WTC11 (cell line): ENCODE measurements around the gene NUP85. TPM values are rescaled to one million over a fixed set of nuclear protein-coding genes. Genes with fewer than 3 reads are reported as not detected.

Source experiments
- ATAC-seq: fragments of 200-7000 bp; cut with Tn5 transposase; 2 replicates; pipeline ENCODE4 v1.10.0; 2021; ENCODE audit warnings: mild to moderate bottlenecking, moderate library complexity
- CTCF ChIA-PET: fragments of 300-600 bp; sonication (Branson Sonifier 250); formaldehyde crosslinking; loops from one replicate; lab custom pipeline; 2021; ENCODE audit warnings: antibody characterized with exemption; lab: Charles Lee
- POLR2A ChIA-PET: fragments of 350-600 bp; sonication (Branson Sonifier 250); formaldehyde crosslinking; loops from one replicate; lab custom pipeline; 2021; ENCODE audit warnings: antibody characterized with exemption; lab: Charles Lee
- DNase-seq: peaks from one replicate; pipeline ENCODE4 v3.0.0; 2021; ENCODE audit warnings: low spot score
- H3K27ac Mint-ChIP-seq: 2 replicates; pipeline ENCODE4 v1.8.0; 2021; ENCODE audit warnings: mixed read lengths
- H3K27me3 Mint-ChIP-seq: 2 replicates; pipeline ENCODE4 v1.8.0; 2021; ENCODE audit warnings: low read depth, mild to moderate bottlenecking, moderate library complexity, mixed read lengths
- H3K36me3 Mint-ChIP-seq: 2 replicates; pipeline ENCODE4 v1.8.0; 2021; ENCODE audit warnings: mixed read lengths
- H3K4me1 Mint-ChIP-seq: 2 replicates; pipeline ENCODE4 v1.8.0; 2022; ENCODE audit warnings: mixed read lengths
- H3K4me3 Mint-ChIP-seq: 2 replicates; pipeline ENCODE4 v1.8.0; 2021; ENCODE audit warnings: mild to moderate bottlenecking, moderate library complexity, mixed read lengths
- H3K9me3 Mint-ChIP-seq: 2 replicates; pipeline ENCODE4 v1.8.0; 2021; ENCODE audit warnings: mixed read lengths
- ELF4 ChIP-seq: sonication (generic); formaldehyde crosslinking; IDR thresholded peaks from 2 replicates; pipeline ENCODE4 v1.8.1; 2022; ENCODE audit warnings: low read depth, mild to moderate bottlenecking, moderate library complexity, missing genetic modification reagents
- EMX1 ChIP-seq: fragments of 250-450 bp; sonication (Bioruptor Pico); IDR thresholded peaks from 2 replicates; pipeline ENCODE4 v1.8.0; 2021; ENCODE audit warnings: mild to moderate bottlenecking
- FOXK1 ChIP-seq: sonication (generic); formaldehyde crosslinking; IDR thresholded peaks from 2 replicates; pipeline ENCODE4 v1.8.0; 2022; ENCODE audit warnings: mild to moderate bottlenecking, moderate library complexity, missing genetic modification reagents
- MYBL2 ChIP-seq: sonication (generic); formaldehyde crosslinking; IDR thresholded peaks from 2 replicates; pipeline ENCODE4 v1.8.1; 2023; ENCODE audit warnings: mild to moderate bottlenecking, moderate library complexity, missing genetic modification reagents
- NFYB ChIP-seq: sonication (generic); formaldehyde crosslinking; conservative IDR thresholded peaks from 2 replicates; pipeline ENCODE4 v1.8.0; 2022; ENCODE audit warnings: low read depth, missing genetic modification reagents
- RORB ChIP-seq: fragments of 250-450 bp; sonication (Bioruptor Pico); IDR thresholded peaks from 2 replicates; pipeline ENCODE4 v1.9.0; 2021; ENCODE audit warnings: mild to moderate bottlenecking
- TCF7 ChIP-seq: sonication (generic); formaldehyde crosslinking; IDR thresholded peaks from 2 replicates; pipeline ENCODE4 v1.8.0; 2022; ENCODE audit warnings: mild to moderate bottlenecking, low read depth, missing genetic modification reagents, moderate library complexity
- TEAD1 ChIP-seq: sonication (generic); formaldehyde crosslinking; IDR thresholded peaks from 2 replicates; pipeline ENCODE4 v1.8.0; 2022; ENCODE audit warnings: mild to moderate bottlenecking, missing genetic modification reagents
- ZBTB21 ChIP-seq: sonication (generic); formaldehyde crosslinking; IDR thresholded peaks from 2 replicates; pipeline ENCODE4 v1.8.1; 2023; ENCODE audit warnings: mild to moderate bottlenecking, missing genetic modification reagents, borderline replicate concordance
- ZNF138 ChIP-seq: sonication (generic); formaldehyde crosslinking; conservative IDR thresholded peaks from 2 replicates; pipeline ENCODE4 v1.8.1; 2022; ENCODE audit warnings: mild to moderate bottlenecking, moderate library complexity, missing genetic modification reagents
- ZNF416 ChIP-seq: fragments of 250-450 bp; sonication (Bioruptor Pico); IDR thresholded peaks from 2 replicates; pipeline ENCODE4 v1.9.0; 2021; ENCODE audit warnings: mild to moderate bottlenecking, inconsistent platforms
- ZNF671 ChIP-seq: fragments of 250-450 bp; sonication (Bioruptor Pico); IDR thresholded peaks from 2 replicates; pipeline ENCODE4 v1.8.0; 2021; ENCODE audit warnings: mild to moderate bottlenecking
- total RNA-seq: library from RNA; stranded (reverse); gene quantifications from 3 replicates; pipeline ENCODE4 v1.2.3, GENCODE V29; 2021
- TF ChIP-seq, protein P1 (sequence below): sonication (generic); formaldehyde crosslinking; IDR thresholded peaks from 2 replicates; pipeline ENCODE4 v1.8.0; 2022; ENCODE audit warnings: missing genetic modification reagents
- TF ChIP-seq, protein P2 (sequence below): sonication (generic); formaldehyde crosslinking; IDR thresholded peaks from 2 replicates; pipeline ENCODE4 v1.8.1; 2023; ENCODE audit warnings: mild to moderate bottlenecking, missing genetic modification reagents
- TF ChIP-seq, protein P3 (sequence below): sonication (generic); formaldehyde crosslinking; IDR thresholded peaks from 2 replicates; pipeline ENCODE4 v1.8.0; 2022; ENCODE audit warnings: mild to moderate bottlenecking, missing genetic modification reagents
- TF ChIP-seq, protein P4 (sequence below): sonication (generic); formaldehyde crosslinking; IDR thresholded peaks from 2 replicates; pipeline ENCODE4 v1.8.1; 2023; ENCODE audit warnings: mild to moderate bottlenecking, missing genetic modification reagents, borderline replicate concordance
- TF ChIP-seq, protein P5 (sequence below): fragments of 250-450 bp; sonication (Bioruptor Pico); IDR thresholded peaks from 2 replicates; pipeline ENCODE4 v1.8.0; 2021; ENCODE audit warnings: mild to moderate bottlenecking
- TF ChIP-seq, protein P6 (sequence below): sonication (generic); formaldehyde crosslinking; IDR thresholded peaks from 2 replicates; pipeline ENCODE4 v1.8.0; 2023; ENCODE audit warnings: missing genetic modification reagents

NUP85 gene
- total RNA-seq, 1 experiment from 2014 or later = 109 TPM

DNA sequence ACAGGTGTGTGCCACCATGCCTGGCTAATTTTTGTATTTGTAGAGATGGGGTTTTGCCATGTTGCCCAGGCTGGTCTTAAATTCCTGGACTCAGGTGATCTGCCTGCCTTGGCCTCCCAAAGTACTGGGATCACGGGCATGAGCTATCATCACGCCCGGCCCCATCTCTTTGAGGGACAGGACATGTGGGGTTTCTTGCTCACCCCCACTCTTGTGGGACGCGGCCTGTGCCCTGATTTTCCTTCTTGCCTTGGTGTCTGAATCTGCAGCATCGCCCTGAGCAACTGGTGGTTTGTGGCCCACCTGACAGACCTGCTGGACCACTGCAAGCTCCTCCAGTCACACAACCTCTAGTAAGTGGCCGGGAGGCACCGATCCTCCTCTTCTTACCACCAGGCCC is 25.6 kb downstream of the NUP85 start (continued):
- TF ChIP-seq, protein P1, sequence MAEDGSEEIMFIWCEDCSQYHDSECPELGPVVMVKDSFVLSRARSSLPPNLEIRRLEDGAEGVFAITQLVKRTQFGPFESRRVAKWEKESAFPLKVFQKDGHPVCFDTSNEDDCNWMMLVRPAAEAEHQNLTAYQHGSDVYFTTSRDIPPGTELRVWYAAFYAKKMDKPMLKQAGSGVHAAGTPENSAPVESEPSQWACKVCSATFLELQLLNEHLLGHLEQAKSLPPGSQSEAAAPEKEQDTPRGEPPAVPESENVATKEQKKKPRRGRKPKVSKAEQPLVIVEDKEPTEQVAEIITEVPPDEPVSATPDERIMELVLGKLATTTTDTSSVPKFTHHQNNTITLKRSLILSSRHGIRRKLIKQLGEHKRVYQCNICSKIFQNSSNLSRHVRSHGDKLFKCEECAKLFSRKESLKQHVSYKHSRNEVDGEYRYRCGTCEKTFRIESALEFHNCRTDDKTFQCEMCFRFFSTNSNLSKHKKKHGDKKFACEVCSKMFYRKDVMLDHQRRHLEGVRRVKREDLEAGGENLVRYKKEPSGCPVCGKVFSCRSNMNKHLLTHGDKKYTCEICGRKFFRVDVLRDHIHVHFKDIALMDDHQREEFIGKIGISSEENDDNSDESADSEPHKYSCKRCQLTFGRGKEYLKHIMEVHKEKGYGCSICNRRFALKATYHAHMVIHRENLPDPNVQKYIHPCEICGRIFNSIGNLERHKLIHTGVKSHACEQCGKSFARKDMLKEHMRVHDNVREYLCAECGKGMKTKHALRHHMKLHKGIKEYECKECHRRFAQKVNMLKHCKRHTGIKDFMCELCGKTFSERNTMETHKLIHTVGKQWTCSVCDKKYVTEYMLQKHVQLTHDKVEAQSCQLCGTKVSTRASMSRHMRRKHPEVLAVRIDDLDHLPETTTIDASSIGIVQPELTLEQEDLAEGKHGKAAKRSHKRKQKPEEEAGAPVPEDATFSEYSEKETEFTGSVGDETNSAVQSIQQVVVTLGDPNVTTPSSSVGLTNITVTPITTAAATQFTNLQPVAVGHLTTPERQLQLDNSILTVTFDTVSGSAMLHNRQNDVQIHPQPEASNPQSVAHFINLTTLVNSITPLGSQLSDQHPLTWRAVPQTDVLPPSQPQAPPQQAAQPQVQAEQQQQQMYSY (CRISPR knock-in tag) = no peak
- TF ChIP-seq, protein P2, sequence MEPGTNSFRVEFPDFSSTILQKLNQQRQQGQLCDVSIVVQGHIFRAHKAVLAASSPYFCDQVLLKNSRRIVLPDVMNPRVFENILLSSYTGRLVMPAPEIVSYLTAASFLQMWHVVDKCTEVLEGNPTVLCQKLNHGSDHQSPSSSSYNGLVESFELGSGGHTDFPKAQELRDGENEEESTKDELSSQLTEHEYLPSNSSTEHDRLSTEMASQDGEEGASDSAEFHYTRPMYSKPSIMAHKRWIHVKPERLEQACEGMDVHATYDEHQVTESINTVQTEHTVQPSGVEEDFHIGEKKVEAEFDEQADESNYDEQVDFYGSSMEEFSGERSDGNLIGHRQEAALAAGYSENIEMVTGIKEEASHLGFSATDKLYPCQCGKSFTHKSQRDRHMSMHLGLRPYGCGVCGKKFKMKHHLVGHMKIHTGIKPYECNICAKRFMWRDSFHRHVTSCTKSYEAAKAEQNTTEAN = no peak
- TF ChIP-seq ZBTB21 (CRISPR knock-in tag) = no peak
- no peak for TF ChIP-seq TEAD1 (CRISPR knock-in tag)
- no peak for TF ChIP-seq TCF7
- TF ChIP-seq, protein P3, sequence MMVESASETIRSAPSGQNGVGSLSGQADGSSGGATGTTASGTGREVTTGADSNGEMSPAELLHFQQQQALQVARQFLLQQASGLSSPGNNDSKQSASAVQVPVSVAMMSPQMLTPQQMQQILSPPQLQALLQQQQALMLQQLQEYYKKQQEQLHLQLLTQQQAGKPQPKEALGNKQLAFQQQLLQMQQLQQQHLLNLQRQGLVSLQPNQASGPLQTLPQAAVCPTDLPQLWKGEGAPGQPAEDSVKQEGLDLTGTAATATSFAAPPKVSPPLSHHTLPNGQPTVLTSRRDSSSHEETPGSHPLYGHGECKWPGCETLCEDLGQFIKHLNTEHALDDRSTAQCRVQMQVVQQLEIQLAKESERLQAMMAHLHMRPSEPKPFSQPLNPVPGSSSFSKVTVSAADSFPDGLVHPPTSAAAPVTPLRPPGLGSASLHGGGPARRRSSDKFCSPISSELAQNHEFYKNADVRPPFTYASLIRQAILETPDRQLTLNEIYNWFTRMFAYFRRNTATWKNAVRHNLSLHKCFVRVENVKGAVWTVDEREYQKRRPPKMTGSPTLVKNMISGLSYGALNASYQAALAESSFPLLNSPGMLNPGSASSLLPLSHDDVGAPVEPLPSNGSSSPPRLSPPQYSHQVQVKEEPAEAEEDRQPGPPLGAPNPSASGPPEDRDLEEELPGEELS (CRISPR knock-in tag) = no peak
- TF ChIP-seq ZNF138 (CRISPR knock-in tag) = no peak
- TF ChIP-seq, all 79 proteins: peak for 0

DNA sequence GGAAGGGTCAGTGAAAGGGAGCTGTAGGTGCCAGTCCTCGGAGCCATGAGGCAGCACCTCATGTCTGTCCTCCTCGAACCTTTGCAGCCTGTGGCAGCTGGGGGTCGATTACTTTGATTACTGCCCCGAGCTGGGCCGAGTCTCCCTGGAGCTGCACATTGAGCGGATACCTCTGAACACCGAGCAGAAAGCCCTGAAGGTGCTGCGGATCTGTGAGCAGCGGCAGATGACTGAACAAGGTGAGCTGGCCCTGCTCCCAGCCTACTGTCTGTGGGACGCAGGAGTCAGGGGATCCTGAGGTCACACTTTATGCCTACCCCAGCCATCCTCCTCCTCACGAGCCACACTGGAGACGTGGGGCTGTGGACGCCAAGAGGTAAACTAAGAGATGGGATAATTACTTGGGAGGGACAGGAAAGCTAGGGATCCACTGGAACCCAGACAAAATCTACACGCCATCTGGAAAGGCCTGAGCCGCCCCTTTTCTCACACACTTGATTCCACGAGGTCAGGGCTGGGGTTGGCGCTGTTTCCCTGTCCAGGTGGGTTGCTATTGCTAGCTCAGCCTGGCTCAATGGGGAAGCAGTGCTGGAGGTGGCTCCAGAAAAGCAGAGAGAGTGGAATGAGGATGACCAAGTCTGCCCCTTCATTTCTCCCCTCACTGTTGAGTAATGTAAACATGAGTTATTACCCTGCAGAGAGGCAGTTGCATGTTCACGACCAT is 26.4 kb downstream of the NUP85 start:
- Mint-ChIP-seq H3K4me1 (no peaks in the 10 kb centered on the region), H3K27ac (no peak overlapping the region), H3K9me3 (no peaks in the 10 kb centered on the region), H3K36me3 (peaks cover 70% of the 10 kb centered on the region), H3K4me3 (no peak overlapping the region), H3K27me3 (no peaks in the 10 kb centered on the region)
- POLR2A ChIA-PET = interaction anchor here (0.6 kb wide), 1 partner anchor 41 kb away, joined by 6 read pairs; no protein-coding TSS in a partner anchor
- ATAC-seq (no peak), DNase-seq (no peak)
- TF ChIP-seq NFYB (CRISPR knock-in tag) (no peak), ELF4 (CRISPR knock-in tag) (no peak), FOXK1 (no peak)
- CTCF ChIA-PET = interaction anchor here (2.0 to 6.4 kb wide), 2 partner anchors 8 to 101 kb away, joined by 4 to 62 read pairs; partner anchors contain the start of gene NT5C

DNA sequence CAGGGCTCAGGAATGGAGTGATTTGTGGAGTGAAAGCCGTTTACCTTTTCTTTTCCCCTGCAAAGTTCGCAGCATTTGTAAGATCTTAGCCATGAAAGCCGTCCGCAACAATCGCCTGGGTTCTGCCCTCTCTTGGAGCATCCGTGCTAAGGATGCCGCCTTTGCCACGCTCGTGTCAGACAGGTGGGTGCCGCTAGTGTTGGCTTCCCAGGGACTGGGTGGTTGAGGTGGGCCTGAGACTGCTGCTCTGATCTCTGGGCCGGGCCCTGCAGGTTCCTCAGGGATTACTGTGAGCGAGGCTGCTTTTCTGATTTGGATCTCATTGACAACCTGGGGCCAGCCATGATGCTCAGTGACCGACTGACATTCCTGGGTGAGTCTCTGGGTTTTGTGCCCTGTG is 27.3 kb downstream of the NUP85 start:
- ATAC-seq (no peak), DNase-seq (no peak)
- Mint-ChIP-seq H3K4me1 (no peaks in the 10 kb centered on the region), H3K4me3 (no peak overlapping the region), H3K36me3 (peaks cover 70% of the 10 kb centered on the region), H3K27ac (no peak overlapping the region), H3K9me3 (no peaks in the 10 kb centered on the region), H3K27me3 (no peaks in the 10 kb centered on the region)
- ChIA-PET POLR2A (no interaction called here), CTCF (interaction anchor here (6.4 kb wide), 1 partner anchor 7 kb away, joined by 62 read pairs; no protein-coding TSS in a partner anchor)
- TF ChIP-seq ZNF416 (no peak), ZNF671 (CRISPR knock-in tag) (no peak), EMX1 (CRISPR knock-in tag) (no peak), RORB (no peak), MYBL2 (CRISPR knock-in tag) (no peak)
- TF ChIP-seq, protein P2 = no peak
- TF ChIP-seq, protein P4, sequence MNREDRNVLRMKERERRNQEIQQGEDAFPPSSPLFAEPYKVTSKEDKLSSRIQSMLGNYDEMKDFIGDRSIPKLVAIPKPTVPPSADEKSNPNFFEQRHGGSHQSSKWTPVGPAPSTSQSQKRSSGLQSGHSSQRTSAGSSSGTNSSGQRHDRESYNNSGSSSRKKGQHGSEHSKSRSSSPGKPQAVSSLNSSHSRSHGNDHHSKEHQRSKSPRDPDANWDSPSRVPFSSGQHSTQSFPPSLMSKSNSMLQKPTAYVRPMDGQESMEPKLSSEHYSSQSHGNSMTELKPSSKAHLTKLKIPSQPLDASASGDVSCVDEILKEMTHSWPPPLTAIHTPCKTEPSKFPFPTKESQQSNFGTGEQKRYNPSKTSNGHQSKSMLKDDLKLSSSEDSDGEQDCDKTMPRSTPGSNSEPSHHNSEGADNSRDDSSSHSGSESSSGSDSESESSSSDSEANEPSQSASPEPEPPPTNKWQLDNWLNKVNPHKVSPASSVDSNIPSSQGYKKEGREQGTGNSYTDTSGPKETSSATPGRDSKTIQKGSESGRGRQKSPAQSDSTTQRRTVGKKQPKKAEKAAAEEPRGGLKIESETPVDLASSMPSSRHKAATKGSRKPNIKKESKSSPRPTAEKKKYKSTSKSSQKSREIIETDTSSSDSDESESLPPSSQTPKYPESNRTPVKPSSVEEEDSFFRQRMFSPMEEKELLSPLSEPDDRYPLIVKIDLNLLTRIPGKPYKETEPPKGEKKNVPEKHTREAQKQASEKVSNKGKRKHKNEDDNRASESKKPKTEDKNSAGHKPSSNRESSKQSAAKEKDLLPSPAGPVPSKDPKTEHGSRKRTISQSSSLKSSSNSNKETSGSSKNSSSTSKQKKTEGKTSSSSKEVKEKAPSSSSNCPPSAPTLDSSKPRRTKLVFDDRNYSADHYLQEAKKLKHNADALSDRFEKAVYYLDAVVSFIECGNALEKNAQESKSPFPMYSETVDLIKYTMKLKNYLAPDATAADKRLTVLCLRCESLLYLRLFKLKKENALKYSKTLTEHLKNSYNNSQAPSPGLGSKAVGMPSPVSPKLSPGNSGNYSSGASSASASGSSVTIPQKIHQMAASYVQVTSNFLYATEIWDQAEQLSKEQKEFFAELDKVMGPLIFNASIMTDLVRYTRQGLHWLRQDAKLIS = no peak
- TF ChIP-seq, protein P5, sequence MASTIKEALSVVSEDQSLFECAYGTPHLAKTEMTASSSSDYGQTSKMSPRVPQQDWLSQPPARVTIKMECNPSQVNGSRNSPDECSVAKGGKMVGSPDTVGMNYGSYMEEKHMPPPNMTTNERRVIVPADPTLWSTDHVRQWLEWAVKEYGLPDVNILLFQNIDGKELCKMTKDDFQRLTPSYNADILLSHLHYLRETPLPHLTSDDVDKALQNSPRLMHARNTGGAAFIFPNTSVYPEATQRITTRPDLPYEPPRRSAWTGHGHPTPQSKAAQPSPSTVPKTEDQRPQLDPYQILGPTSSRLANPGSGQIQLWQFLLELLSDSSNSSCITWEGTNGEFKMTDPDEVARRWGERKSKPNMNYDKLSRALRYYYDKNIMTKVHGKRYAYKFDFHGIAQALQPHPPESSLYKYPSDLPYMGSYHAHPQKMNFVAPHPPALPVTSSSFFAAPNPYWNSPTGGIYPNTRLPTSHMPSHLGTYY (CRISPR knock-in tag) = no peak
- TF ChIP-seq, protein P6, sequence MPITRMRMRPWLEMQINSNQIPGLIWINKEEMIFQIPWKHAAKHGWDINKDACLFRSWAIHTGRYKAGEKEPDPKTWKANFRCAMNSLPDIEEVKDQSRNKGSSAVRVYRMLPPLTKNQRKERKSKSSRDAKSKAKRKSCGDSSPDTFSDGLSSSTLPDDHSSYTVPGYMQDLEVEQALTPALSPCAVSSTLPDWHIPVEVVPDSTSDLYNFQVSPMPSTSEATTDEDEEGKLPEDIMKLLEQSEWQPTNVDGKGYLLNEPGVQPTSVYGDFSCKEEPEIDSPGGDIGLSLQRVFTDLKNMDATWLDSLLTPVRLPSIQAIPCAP = no peak
